Gastrocnemius medialis (tissue), 4 donors: ENCODE results near the gene SKP1.

Source experiments
- POLR2A ChIP-seq, 2 donors: fragments of 450-650 bp; IDR thresholded peaks; one replicate each; pipeline ENCODE4 v1.6.1; 2017; ENCODE audit warnings: antibody characterized with exemption in 2 of 2, mild to moderate bottlenecking in 2 of 2, moderate library complexity in 2 of 2
- TF ChIP-seq, protein P1 (sequence below), 5 experiments: fragments of 450-650 bp in 3 of 5; fragments of 200-600 bp in 2 of 5; sonication (generic) in 2 of 5; IDR thresholded peaks in 4 of 5; conservative IDR thresholded peaks in 1 of 5; 1 replicate in 4 of 5; 2 replicates in 1 of 5; pipeline ENCODE4 v1.5.1; 2016 to 2019; ENCODE audit warnings: antibody characterized with exemption in 5 of 5, mild to moderate bottlenecking in 3 of 5, moderate library complexity in 3 of 5

DNA sequence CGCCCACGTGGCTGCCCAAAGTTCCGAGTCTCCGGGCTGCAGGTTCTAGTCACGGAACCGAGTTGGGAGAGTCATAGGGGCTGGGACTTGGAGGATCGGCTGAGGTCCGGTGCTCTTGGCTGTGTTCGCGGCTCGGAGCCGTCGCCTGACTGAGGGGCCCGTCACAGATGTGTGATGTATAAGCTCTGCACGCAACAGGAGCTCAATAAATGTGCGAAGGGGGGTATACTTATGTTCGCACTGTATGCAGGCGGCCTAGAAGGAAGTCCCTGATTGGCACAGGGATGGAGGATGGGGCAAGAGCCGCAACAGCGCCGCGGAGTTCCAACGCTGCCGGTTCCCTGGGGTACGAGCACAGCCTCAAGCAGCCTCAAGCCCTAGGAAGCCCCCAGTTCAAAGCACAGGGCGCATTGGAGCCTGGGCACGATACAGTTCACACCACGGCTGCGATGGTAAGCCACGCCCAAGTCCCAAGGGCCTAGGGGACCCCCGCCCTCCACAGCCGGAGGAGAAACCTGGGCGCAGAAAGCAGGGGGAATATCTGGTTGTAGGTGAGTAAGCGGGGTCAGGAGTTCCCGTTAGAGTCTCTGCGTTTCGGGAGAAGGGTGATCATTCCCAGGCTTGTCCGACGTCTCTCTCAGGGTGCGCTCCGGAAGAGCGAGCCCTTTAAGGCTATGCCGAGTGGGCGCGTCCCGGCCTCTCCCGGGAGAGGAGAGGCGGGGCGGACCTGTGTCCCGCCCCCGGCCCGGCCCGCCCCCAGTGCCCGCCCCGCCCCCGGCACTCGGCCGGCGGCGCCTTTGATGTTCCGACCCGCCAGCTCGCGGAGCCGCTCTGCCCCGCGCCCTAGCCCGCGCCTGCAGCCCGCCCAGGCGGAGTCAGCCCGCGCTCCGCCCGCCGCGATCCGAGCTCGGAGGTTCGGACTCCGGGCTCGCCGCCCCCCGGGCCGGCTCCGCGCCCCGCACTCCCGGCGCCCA, 62.6 kb downstream of the SKP1 start, which contains the start of gene TCF7:
- TF ChIP-seq, protein P1, sequence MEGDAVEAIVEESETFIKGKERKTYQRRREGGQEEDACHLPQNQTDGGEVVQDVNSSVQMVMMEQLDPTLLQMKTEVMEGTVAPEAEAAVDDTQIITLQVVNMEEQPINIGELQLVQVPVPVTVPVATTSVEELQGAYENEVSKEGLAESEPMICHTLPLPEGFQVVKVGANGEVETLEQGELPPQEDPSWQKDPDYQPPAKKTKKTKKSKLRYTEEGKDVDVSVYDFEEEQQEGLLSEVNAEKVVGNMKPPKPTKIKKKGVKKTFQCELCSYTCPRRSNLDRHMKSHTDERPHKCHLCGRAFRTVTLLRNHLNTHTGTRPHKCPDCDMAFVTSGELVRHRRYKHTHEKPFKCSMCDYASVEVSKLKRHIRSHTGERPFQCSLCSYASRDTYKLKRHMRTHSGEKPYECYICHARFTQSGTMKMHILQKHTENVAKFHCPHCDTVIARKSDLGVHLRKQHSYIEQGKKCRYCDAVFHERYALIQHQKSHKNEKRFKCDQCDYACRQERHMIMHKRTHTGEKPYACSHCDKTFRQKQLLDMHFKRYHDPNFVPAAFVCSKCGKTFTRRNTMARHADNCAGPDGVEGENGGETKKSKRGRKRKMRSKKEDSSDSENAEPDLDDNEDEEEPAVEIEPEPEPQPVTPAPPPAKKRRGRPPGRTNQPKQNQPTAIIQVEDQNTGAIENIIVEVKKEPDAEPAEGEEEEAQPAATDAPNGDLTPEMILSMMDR (IDR thresholded peaks at IDR 0.05 in 4 of 5, conservative IDR thresholded peaks at IDR 0.05 in 1 of 5): no peak
- peak in 1 of 2 donors; percentile 36 for TF ChIP-seq POLR2A (IDR thresholded peaks at IDR 0.05)
